H54 (cell line): ENCODE measurements around the gene ZCCHC13.

ENCODE experiments used
- DNase-seq: peaks from one replicate; pipeline ENCODE4 v3.0.0; 2011; ENCODE audit warnings: low spot score, mixed read lengths; ENCODE audit not compliant: insufficient read length
- FAIRE-seq: peaks from 3 replicates; lab custom pipeline; 2011; peaks lifted over from hg19 to GRCh38; lab: Jason Lieb, UNC
- POLR2A ChIP-seq: IDR thresholded peaks from 2 replicates; pipeline ENCODE4 v1.6.1; 2011; ENCODE audit warnings: low read depth, mild to moderate bottlenecking, low read length

The ZCCHC13 gene

DNA sequence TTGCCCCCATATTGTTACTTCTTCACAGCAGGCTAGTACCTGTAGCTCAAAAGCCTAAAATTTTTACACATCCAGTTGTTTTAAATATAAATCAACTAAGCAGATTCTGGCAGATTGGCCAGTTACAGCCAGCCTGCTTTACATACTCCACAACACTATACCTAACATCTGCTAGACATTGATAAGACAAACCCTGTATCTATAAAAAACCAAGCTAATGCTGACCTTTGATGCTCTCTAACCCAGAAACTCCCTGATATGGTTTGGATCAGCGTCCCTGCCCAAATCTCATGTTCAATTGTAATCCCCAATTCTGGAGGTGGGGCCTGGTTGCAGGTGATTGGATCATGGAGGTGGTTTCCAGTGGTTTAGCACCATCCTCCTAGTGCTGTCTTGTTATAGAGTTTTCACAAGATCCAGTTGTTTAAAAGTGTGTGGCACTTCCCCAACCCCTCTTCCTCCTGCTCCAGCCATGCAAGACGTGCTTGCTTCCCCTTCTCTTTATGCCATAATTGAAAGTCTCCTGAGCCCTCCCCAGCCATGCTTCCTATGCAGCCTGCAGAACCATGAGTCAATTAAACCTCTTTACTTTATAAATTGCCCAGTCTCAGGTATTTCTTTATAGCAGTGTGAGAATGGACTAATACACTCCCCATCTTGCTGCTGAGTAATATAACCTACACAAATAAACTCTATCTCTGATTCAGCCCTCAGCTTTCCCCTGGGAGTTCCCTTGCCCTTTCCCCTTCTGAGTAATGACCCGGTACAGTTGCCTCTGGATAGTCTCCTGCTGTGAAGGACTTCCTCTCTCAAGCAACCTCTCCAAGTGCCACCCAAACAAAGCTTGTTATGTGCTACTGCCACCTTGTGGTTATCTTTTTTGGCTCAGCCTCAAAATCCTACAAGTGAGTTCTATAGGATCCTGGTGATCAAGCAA is 39.6 kb downstream of the ZCCHC13 start:
- DNase-seq (peak; percentile 64), FAIRE-seq (peak; percentile 96)
- no peak for TF ChIP-seq POLR2A

GRCh38 chrX:74344280-74344622 is 40.3 kb downstream of the ZCCHC13 start:
- no peak for DNase-seq
- no peak for TF ChIP-seq POLR2A
- no peak for FAIRE-seq

- FAIRE-seq (no peak), DNase-seq (no peak)
- TF ChIP-seq POLR2A, result no peak
Observed at GRCh38 chrX:74346088-74346487, 42.1 kb downstream of the ZCCHC13 start.

DNA sequence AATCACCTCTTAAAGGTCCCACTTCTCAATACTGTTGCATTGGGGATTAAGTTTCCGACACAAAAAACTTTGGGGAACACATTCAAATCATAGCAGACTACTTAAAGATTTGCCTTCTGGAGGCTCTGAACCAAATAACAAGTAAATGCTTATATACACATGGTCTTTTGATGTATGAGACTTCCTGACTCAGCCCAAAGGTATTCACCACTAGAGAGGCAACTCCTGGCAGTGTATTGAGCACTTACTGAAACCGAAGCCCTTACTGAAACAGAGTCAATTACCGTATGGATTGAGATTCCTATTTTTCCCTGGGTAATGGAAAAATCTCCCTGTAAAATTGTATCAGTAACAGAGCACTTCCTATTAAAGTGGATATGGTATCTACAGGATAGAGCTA is 45.4 kb downstream of the ZCCHC13 start:
- TF ChIP-seq POLR2A, result no peak
- peak; percentile 13 for DNase-seq
- peak; percentile 82 for FAIRE-seq

DNA sequence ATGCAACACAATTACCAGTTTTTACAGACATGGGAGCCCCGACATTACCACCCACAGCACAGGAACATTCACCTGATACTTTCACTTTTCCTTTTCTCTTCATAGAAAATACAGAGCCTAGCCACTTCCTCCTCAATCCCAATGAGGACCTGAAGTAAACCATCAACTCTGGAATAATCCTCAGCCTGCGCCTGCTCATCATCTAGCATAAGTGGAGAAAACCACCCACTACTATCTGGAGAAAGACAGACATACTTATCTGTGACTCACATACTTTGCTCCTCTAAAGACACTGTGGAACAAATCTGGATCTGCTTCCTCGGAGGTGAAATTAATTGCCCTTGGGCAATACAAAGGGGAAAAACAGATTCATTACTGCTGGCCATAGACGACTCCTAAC is 47.8 kb downstream of the ZCCHC13 start:
- no peak for TF ChIP-seq POLR2A
- no peak for DNase-seq
- no peak for FAIRE-seq

GRCh38 chrX:74353984-74354383 is 50.0 kb downstream of the ZCCHC13 start:
- no peak for FAIRE-seq
- TF ChIP-seq POLR2A, result no peak
- no peak for DNase-seq
